SK-N-SH treated with all-trans-retinoic acid at 6 μM for 48 hours (cell line): ENCODE results near the gene PCSK5.

Experiments used
- ARNTL ChIP-seq: fragments of 450-650 bp; formaldehyde crosslinking; IDR thresholded peaks from 2 replicates; pipeline ENCODE4 v1.5.0; 2020; ENCODE audit warnings: low read depth, mild to moderate bottlenecking, moderate library complexity, borderline replicate concordance
- BACH2 ChIP-seq: fragments of 250-450 bp; sonication (Bioruptor Pico); IDR thresholded peaks from 2 replicates; pipeline ENCODE4 v1.9.0; 2021; ENCODE audit warnings: mild to moderate bottlenecking, borderline replicate concordance
- GLIS3 ChIP-seq: fragments of 250-450 bp; sonication (Bioruptor Pico); IDR thresholded peaks from 2 replicates; pipeline ENCODE4 v1.5.0; 2020; ENCODE audit warnings: mild to moderate bottlenecking, moderate library complexity
- PPARA ChIP-seq: fragments of 250-450 bp; sonication (Bioruptor Pico); IDR thresholded peaks from 2 replicates; pipeline ENCODE4 v1.5.0; 2020; ENCODE audit warnings: mild to moderate bottlenecking, borderline replicate concordance
- RARB ChIP-seq: fragments of 250-450 bp; sonication (Bioruptor Pico); IDR thresholded peaks from 2 replicates; pipeline ENCODE4 v1.8.0; 2021; ENCODE audit warnings: mild to moderate bottlenecking, moderate library complexity
- SNAI2 ChIP-seq: fragments of 250-450 bp; sonication (Bioruptor Pico); IDR thresholded peaks from 2 replicates; pipeline ENCODE4 v1.5.0; 2020; ENCODE audit warnings: mild to moderate bottlenecking, moderate library complexity
- TOX ChIP-seq: fragments of 250-450 bp; sonication (Bioruptor Pico); IDR thresholded peaks from 2 replicates; pipeline ENCODE4 v1.8.0; 2021; ENCODE audit warnings: mild to moderate bottlenecking, moderate library complexity, borderline replicate concordance
- ZNF70 ChIP-seq: fragments of 450-650 bp; formaldehyde crosslinking; IDR thresholded peaks from 2 replicates; pipeline ENCODE4 v1.5.0; 2020; ENCODE audit warnings: mild to moderate bottlenecking, moderate library complexity
- TF ChIP-seq, protein P1 (sequence below): fragments of 250-450 bp; sonication (Bioruptor Pico); IDR thresholded peaks from 2 replicates; pipeline ENCODE4 v1.8.0; 2020; ENCODE audit warnings: mild to moderate bottlenecking, moderate library complexity, borderline replicate concordance
- TF ChIP-seq, protein P2 (sequence below): fragments of 250-450 bp; sonication (Bioruptor Pico); IDR thresholded peaks from 2 replicates; pipeline ENCODE4 v1.5.1; 2021; ENCODE audit warnings: mild to moderate bottlenecking, moderate library complexity
- TF ChIP-seq, protein P3 (sequence below): fragments of 250-450 bp; sonication (Bioruptor Pico); IDR thresholded peaks from 2 replicates; pipeline ENCODE4 v1.8.0; 2021; ENCODE audit warnings: low read depth, mild to moderate bottlenecking, moderate library complexity, borderline replicate concordance
- TF ChIP-seq, protein P4 (sequence below): fragments of 250-450 bp; sonication (Bioruptor Pico); IDR thresholded peaks from 2 replicates; pipeline ENCODE4 v1.5.1; 2020; ENCODE audit warnings: low read depth, mild to moderate bottlenecking, moderate library complexity

DNA sequence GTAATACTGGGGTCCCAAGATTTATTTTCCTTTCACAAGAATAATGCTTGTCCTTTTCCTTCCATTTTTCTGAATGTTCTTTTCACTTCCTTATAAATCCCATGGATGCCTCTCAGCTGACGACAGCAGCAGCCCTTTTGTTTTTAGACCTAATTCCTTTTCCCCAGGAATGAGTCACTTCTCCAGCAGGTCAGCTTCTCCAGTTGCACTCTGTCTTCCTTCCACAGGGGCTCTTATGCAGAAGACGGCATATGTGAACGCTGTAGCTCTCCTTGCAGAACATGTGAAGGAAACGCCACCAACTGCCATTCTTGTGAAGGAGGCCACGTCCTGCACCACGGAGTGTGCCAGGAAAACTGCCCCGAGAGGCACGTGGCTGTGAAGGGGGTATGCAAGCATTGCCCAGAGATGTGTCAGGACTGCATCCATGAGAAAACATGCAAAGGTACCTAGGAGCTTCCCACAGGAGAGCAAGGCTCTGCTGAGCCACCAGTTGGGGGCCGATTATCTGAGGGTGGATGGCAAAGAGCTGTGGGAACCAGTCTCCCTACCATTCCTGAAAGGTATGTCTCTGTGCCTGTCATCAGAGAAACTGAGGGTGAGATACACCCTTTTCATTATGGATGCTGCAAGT is 430.8 kb downstream of the PCSK5 start:
- TF ChIP-seq, protein P1, sequence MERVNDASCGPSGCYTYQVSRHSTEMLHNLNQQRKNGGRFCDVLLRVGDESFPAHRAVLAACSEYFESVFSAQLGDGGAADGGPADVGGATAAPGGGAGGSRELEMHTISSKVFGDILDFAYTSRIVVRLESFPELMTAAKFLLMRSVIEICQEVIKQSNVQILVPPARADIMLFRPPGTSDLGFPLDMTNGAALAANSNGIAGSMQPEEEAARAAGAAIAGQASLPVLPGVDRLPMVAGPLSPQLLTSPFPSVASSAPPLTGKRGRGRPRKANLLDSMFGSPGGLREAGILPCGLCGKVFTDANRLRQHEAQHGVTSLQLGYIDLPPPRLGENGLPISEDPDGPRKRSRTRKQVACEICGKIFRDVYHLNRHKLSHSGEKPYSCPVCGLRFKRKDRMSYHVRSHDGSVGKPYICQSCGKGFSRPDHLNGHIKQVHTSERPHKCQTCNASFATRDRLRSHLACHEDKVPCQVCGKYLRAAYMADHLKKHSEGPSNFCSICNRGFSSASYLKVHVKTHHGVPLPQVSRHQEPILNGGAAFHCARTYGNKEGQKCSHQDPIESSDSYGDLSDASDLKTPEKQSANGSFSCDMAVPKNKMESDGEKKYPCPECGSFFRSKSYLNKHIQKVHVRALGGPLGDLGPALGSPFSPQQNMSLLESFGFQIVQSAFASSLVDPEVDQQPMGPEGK: no peak
- TF ChIP-seq, protein P2, sequence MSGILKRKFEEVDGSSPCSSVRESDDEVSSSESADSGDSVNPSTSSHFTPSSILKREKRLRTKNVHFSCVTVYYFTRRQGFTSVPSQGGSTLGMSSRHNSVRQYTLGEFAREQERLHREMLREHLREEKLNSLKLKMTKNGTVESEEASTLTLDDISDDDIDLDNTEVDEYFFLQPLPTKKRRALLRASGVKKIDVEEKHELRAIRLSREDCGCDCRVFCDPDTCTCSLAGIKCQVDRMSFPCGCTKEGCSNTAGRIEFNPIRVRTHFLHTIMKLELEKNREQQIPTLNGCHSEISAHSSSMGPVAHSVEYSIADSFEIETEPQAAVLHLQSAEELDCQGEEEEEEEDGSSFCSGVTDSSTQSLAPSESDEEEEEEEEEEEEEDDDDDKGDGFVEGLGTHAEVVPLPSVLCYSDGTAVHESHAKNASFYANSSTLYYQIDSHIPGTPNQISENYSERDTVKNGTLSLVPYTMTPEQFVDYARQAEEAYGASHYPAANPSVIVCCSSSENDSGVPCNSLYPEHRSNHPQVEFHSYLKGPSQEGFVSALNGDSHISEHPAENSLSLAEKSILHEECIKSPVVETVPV: no peak
- TF ChIP-seq, protein P3, sequence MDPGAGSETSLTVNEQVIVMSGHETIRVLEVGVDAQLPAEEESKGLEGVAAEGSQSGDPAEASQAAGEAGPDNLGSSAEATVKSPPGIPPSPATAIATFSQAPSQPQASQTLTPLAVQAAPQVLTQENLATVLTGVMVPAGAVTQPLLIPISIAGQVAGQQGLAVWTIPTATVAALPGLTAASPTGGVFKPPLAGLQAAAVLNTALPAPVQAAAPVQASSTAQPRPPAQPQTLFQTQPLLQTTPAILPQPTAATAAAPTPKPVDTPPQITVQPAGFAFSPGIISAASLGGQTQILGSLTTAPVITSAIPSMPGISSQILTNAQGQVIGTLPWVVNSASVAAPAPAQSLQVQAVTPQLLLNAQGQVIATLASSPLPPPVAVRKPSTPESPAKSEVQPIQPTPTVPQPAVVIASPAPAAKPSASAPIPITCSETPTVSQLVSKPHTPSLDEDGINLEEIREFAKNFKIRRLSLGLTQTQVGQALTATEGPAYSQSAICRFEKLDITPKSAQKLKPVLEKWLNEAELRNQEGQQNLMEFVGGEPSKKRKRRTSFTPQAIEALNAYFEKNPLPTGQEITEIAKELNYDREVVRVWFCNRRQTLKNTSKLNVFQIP (CRISPR knock-in tag): no peak
- no peak for TF ChIP-seq GLIS3 (CRISPR knock-in tag)
- no peak for TF ChIP-seq ZNF70 (CRISPR knock-in tag)
- no peak for TF ChIP-seq BACH2
- TF ChIP-seq, protein P4, sequence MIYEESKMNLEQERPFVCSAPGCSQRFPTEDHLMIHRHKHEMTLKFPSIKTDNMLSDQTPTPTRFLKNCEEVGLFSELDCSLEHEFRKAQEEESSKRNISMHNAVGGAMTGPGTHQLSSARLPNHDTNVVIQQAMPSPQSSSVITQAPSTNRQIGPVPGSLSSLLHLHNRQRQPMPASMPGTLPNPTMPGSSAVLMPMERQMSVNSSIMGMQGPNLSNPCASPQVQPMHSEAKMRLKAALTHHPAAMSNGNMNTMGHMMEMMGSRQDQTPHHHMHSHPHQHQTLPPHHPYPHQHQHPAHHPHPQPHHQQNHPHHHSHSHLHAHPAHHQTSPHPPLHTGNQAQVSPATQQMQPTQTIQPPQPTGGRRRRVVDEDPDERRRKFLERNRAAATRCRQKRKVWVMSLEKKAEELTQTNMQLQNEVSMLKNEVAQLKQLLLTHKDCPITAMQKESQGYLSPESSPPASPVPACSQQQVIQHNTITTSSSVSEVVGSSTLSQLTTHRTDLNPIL (CRISPR knock-in tag): no peak
- TF ChIP-seq SNAI2 (CRISPR knock-in tag): no peak
- TF ChIP-seq TOX (CRISPR knock-in tag): no peak
- no peak for TF ChIP-seq RARB (CRISPR knock-in tag)
- no peak for TF ChIP-seq PPARA (CRISPR knock-in tag)
- no peak for TF ChIP-seq ARNTL (CRISPR knock-in tag)
